Naive thymus-derived CD4-positive, alpha-beta T cell (primary cell): Measurements from ENCODE around the gene BCOR. TPM values are rescaled to one million over a fixed set of nuclear protein-coding genes. Genes with fewer than 3 reads are reported as not detected.

Experiments used
- ATAC-seq: fragments of 150-1000 bp; cut with Tn5 transposase; 2 replicates; pipeline ENCODE4 v1.10.0; 2021; ENCODE audit warnings: mild to moderate bottlenecking, moderate library complexity
- CTCF ChIA-PET: fragments of 350-600 bp; sonication (Branson Sonifier 250); formaldehyde crosslinking; loops from one replicate; lab custom pipeline; 2021; ENCODE audit warnings: antibody characterized with exemption; lab: Charles Lee
- POLR2A ChIA-PET: fragments of 350-600 bp; sonication (Branson Sonifier 250); formaldehyde crosslinking; loops from one replicate; lab custom pipeline; 2021; ENCODE audit warnings: antibody characterized with exemption, inconsistent platforms; lab: Charles Lee
- DNase-seq, 9 donors: peaks; one replicate each; pipeline versions ENCODE4 v3.0.0 to v3.0.0-alpha.2; 2020 to 2022; ENCODE audit warnings: mixed read lengths in 1 of 9
- H3K27ac ChIP-seq: one replicate; pipeline ENCODE4 v1.7.0; 2013; ENCODE audit warnings: mild to moderate bottlenecking, low read depth, low read length, moderate library complexity
- H3K27me3 ChIP-seq, 2 donors: one replicate each; pipeline ENCODE4 v1.7.0; 2013; ENCODE audit warnings: low read length in 2 of 2, mild to moderate bottlenecking in 2 of 2, moderate library complexity in 2 of 2; ENCODE audit not compliant: control insufficient read depth in 2 of 2, insufficient read depth in 2 of 2
- H3K36me3 ChIP-seq, 3 experiments: 1 replicate in 2 of 3; 2 replicates in 1 of 3; pipeline ENCODE4 v1.7.0; 2013; ENCODE audit warnings: low read length in 3 of 3, mild to moderate bottlenecking in 3 of 3, moderate library complexity in 1 of 3; ENCODE audit not compliant: insufficient read depth in 3 of 3, control insufficient read depth in 2 of 3
- H3K4me1 ChIP-seq, 2 donors: one replicate each; pipeline ENCODE4 v1.7.0; 2013; ENCODE audit warnings: low read length in 2 of 2, mild to moderate bottlenecking in 2 of 2, moderate library complexity in 1 of 2; ENCODE audit not compliant: control insufficient read depth in 2 of 2, insufficient read depth in 2 of 2
- H3K4me3 ChIP-seq: 2 replicates; pipeline ENCODE4 v1.7.0; 2013; ENCODE audit warnings: mild to moderate bottlenecking, low read length
- H3K9me3 ChIP-seq, 3 experiments: 1 replicate in 2 of 3; 2 replicates in 1 of 3; pipeline ENCODE4 v1.7.0; 2013; ENCODE audit warnings: low read length in 3 of 3; ENCODE audit not compliant: control insufficient read depth in 2 of 3
- H3K27ac Mint-ChIP-seq, 9 donors: one replicate each; pipeline ENCODE4 v1.8.0; 2020 to 2022; ENCODE audit warnings: mixed read lengths in 9 of 9, mild to moderate bottlenecking in 8 of 9, moderate library complexity in 5 of 9, inconsistent platforms in 2 of 9
- H3K27me3 Mint-ChIP-seq, 5 donors: one replicate each; pipeline ENCODE4 v1.8.0; 2021 to 2022; ENCODE audit warnings: mixed read lengths in 5 of 5, mild to moderate bottlenecking in 1 of 5
- H3K36me3 Mint-ChIP-seq, 5 donors: one replicate each; pipeline ENCODE4 v1.8.0; 2020 to 2022; ENCODE audit warnings: mixed read lengths in 5 of 5, mild to moderate bottlenecking in 3 of 5, inconsistent platforms in 1 of 5
- H3K4me1 Mint-ChIP-seq, 7 donors: one replicate each; pipeline ENCODE4 v1.8.0; 2020 to 2022; ENCODE audit warnings: mixed read lengths in 7 of 7, mild to moderate bottlenecking in 3 of 7, inconsistent platforms in 1 of 7
- H3K4me3 Mint-ChIP-seq, 10 donors: one replicate each; pipeline ENCODE4 v1.8.0; 2020 to 2022; ENCODE audit warnings: mild to moderate bottlenecking in 10 of 10, mixed read lengths in 10 of 10, moderate library complexity in 6 of 10, inconsistent platforms in 2 of 10
- H3K9me3 Mint-ChIP-seq, 11 donors: one replicate each; pipeline ENCODE4 v1.8.0; 2020 to 2022; ENCODE audit warnings: mixed read lengths in 11 of 11, mild to moderate bottlenecking in 4 of 11, inconsistent platforms in 1 of 11, moderate library complexity in 1 of 11
- intact Hi-C, 2 donors: fragments of 100-400 bp; cut with micrococcal nuclease; formaldehyde crosslinking; loops; one replicate each; pipeline ENCODE4 v1.15.1; 2023
- polyA plus RNA-seq, 2 donors: library from polyadenylated mRNA; unstranded; fragments of 300-500 nt; fragmentation: Illumina TruSeq; gene quantifications; one replicate each; pipeline ENCODE4 v1.2.3, GENCODE V29; 2021
- total RNA-seq, 6 experiments: library from RNA in 5 of 6; stranded (reverse) in 5 of 6; gene quantifications; 1 replicate in 5 of 6; 2 replicates in 1 of 6; pipeline ENCODE4 v1.2.3 and lab custom pipeline; 2021 to 2026

BCOR gene
- total and polyA plus RNA-seq, 7 experiments from 2014 or later, result 3.8 to 55.2 (median 24.3) TPM

DNA sequence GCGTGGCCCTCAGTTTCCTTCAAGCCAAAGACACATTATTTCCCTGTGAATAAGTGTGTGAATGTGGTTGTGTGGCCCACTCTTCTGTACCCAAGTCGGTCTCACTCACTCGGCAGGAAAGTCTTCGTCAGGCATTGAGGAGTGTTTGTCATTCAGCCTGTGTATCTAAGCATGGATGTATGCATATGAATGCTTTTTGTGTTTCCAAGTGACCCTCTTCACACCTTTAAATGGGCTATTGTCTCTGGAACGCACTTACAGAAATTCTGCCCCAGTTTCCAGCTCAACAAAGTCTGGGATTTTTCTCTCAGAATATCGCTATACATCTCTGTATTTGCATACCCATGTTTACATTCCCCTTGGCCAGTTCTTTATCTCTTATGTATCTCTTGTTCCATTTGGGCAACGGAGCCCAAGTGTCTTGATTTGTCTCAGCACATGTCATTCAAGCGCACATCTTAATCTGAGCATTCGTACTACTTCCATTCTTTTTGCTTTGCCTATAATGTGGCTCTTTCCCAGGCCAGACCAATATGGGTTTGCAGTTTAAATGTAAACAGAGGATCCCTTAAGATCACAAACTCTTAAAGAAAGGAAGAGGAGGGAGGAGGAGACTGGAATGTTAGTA is 4.8 kb downstream of the BCOR start:
- ChIA-PET POLR2A (interaction anchor here (0.9 to 7.6 kb wide), 5 partner anchors 8 to 76 kb away, joined by 3 to 116 read pairs (median 4); no protein-coding TSS in a partner anchor), CTCF (interaction anchor here (1.3 kb wide), 1 partner anchor 362 kb away, joined by 3 read pairs; no protein-coding TSS in a partner anchor)
- H3K9me3 ChIP-seq, result no peaks in the 10 kb centered on the region
- H3K27ac Mint-ChIP-seq, result peak overlapping the region in 4 of 9 donors; percentile 17 to 34 (median 22)
- no peak for DNase-seq
- peaks cover 0 to 6% (median 0%) of the 10 kb centered on the region in 11 donors for H3K9me3 Mint-ChIP-seq
- no peaks in the 10 kb centered on the region for H3K27me3 ChIP-seq
- H3K4me1 Mint-ChIP-seq, result peaks cover 18 to 57% (median 46%) of the 10 kb centered on the region in 7 donors
- H3K36me3 ChIP-seq, result no peaks in the 10 kb centered on the region
- no peak for ATAC-seq
- H3K4me3 ChIP-seq, result no peak overlapping the region
- intact Hi-C loops, result loop anchor here (10.0 kb wide), 2 partner anchors 278 to 552 kb away; partner anchors contain the start of gene CXorf38 (in 1 of the 2)
- H3K36me3 Mint-ChIP-seq, result peaks cover 0 to 4% (median 0%) of the 10 kb centered on the region in 5 donors
- no peak overlapping the region for H3K27ac ChIP-seq
- no peaks in the 10 kb centered on the region for H3K27me3 Mint-ChIP-seq
- H3K4me1 ChIP-seq, result peaks cover 16 to 30% of the 10 kb centered on the region in 2 donors
- peak overlapping the region in 9 of 10 donors; percentile 46 to 98 (median 93) for H3K4me3 Mint-ChIP-seq

DNA sequence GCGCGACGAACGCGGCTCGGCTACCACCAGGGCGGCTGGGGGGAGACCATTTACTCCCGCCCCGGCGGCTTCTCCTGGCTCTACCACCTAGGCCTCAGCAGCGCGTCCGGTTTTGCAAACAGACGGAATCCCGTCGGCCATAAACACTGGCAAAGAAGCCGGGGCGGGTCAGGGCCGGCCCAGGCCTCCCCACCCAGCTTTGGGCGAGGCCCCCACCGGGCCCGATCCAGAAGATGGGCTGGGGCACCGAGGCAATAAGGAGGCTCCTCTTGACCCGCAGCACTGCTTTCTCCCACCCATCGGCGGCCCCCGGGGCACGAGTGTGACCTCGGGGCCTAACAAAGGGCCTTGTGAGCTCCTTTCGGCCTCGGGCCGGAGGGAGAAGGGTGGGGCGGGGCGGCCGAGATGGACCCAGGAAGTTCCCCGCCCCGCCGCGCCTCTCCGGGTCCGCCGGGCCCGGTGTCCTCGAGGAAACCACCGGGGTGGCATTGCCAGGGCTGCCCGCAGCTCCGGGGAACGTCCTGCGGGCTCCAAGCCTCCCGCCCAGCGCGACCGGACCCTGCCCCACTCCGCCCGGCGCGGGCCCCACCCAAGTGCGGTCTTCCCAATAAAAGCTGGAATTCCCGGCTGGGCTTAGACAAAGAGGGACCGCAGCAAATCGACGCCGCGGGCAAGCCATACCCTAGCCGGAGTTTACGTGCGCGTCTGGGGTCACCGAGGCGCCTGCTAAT is 5.9 kb downstream of the BCOR start:
- Histone ChIP-seq H3K4me3 (no peak overlapping the region), H3K4me1 (peaks cover 16 to 30% of the 10 kb centered on the region in 2 donors), H3K9me3 (no peaks in the 10 kb centered on the region), H3K27me3 (no peaks in the 10 kb centered on the region), H3K27ac (no peak overlapping the region), H3K36me3 (no peaks in the 10 kb centered on the region)
- peak overlapping the region in 3 of 10 donors; percentile 82 to 95 (median 93) for H3K4me3 Mint-ChIP-seq
- peaks cover 0 to 8% (median 0%) of the 10 kb centered on the region in 11 donors for H3K9me3 Mint-ChIP-seq
- DNase-seq (no peak), ATAC-seq (no peak)
- intact Hi-C loops, result loop anchor here (10.0 kb wide), 2 partner anchors 277 to 553 kb away; partner anchors contain the start of gene CXorf38 (in 1 of the 2)
- ChIA-PET CTCF (interaction anchor here (1.3 kb wide), 1 partner anchor 361 kb away, joined by 3 read pairs; no protein-coding TSS in a partner anchor), POLR2A (interaction anchor here (1.5 kb wide), 1 partner anchor 76 kb away, joined by 5 read pairs; no protein-coding TSS in a partner anchor)
- peak overlapping the region in 1 of 9 donors; percentile 17 for H3K27ac Mint-ChIP-seq
- no peaks in the 10 kb centered on the region for H3K27me3 Mint-ChIP-seq
- peaks cover 18 to 67% (median 54%) of the 10 kb centered on the region in 7 donors for H3K4me1 Mint-ChIP-seq
- peaks cover 0 to 4% (median 0%) of the 10 kb centered on the region in 5 donors for H3K36me3 Mint-ChIP-seq

DNA sequence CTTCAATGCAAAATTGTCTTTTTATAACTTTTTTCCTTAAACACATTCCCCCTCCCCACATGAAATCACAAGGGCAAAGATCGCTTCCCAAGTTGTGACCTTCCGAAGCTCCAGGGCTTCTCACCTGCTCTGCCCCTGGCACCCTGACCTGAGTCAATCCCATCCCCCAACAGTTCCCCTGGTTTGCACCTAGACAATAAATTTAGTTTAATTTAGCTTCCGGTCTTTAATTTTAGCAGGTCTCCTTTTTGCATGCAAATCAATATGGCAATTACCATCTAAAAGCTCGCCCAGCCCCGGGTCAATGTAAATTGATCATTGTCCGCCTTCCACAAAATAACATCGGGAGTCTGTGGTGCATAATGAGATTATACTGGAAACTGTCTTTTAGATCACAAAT is 6.8 kb downstream of the BCOR start:
- Mint-ChIP-seq H3K36me3 (peaks cover 0 to 4% (median 0%) of the 10 kb centered on the region in 5 donors), H3K4me1 (peaks cover 23 to 76% (median 62%) of the 10 kb centered on the region in 7 donors), H3K27ac (peak overlapping the region in 3 of 9 donors; percentile 21 to 69 (median 63)), H3K4me3 (peak overlapping the region; percentile 61 to 83 (median 75)), H3K9me3 (peaks cover 0 to 8% (median 0%) of the 10 kb centered on the region in 11 donors), H3K27me3 (no peaks in the 10 kb centered on the region)
- Histone ChIP-seq H3K36me3 (no peaks in the 10 kb centered on the region), H3K27me3 (no peaks in the 10 kb centered on the region), H3K9me3 (no peaks in the 10 kb centered on the region), H3K4me3 (no peak overlapping the region), H3K27ac (no peak overlapping the region), H3K4me1 (peaks cover 16 to 38% of the 10 kb centered on the region in 2 donors)
- CTCF ChIA-PET, result no interaction called here
- no peak for DNase-seq
- POLR2A ChIA-PET, result interaction anchor here (0.6 to 1.5 kb wide), 5 partner anchors 60 to 87 kb away, joined by 3 to 5 read pairs (median 3); no protein-coding TSS in a partner anchor
- no peak for ATAC-seq
- intact Hi-C loops, result loop anchor here (10.0 kb wide), 2 partner anchors 276 to 554 kb away; partner anchors contain the start of gene CXorf38 (in 1 of the 2)

DNA sequence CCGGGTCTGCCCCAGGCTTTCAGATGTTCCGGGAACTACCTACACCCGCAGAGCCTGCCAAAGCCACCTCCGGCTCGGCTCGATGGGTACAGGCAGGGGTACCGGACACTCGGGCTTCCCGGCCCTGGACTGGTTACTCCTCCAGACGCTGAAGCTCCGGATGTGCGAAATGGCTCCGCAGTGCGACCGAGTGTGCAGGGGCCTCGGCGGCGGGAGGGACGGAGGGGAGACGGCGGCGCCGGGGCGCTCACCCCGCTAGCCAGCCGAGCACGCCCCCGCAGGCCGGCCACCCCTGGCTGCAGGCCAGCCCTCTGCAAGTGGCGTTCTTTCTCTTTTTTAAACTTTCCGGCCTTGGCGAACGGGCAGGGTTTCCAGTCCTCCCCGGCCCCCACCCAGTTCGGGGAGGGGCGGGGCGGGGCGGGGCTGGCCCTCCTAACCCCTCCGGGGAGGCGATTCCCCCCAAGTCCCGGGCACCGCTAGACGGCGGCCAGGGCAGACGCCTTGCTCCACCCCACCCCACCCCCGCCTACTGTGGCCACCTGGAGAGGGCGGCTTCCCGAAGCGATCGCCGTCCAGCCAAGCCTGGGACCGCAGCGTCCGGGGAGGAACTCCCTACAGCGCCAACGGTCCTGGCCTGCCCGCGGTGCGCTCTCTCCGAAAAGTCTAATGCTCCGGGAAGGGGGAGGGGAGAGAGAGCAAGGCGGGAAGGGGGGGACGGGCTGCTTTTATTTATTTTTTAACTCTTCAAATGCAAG is 7.5 kb downstream of the BCOR start:
- no peak overlapping the region for H3K27ac ChIP-seq
- intact Hi-C loops, result loop anchor here (10.0 kb wide), 2 partner anchors 275 to 555 kb away; partner anchors contain the start of gene CXorf38 (in 1 of the 2)
- peaks cover 16 to 45% of the 10 kb centered on the region in 2 donors for H3K4me1 ChIP-seq
- H3K4me1 Mint-ChIP-seq, result peaks cover 21 to 78% (median 61%) of the 10 kb centered on the region in 7 donors
- ATAC-seq (peak; percentile 27), DNase-seq (no peak)
- H3K36me3 Mint-ChIP-seq, result peaks cover 0 to 2% (median 0%) of the 10 kb centered on the region in 5 donors
- CTCF ChIA-PET, result no interaction called here
- H3K27me3 ChIP-seq, result no peaks in the 10 kb centered on the region
- H3K36me3 ChIP-seq, result no peaks in the 10 kb centered on the region
- H3K9me3 ChIP-seq, result no peaks in the 10 kb centered on the region
- H3K4me3 Mint-ChIP-seq, result peak overlapping the region; percentile 61 to 83 (median 72)
- peak overlapping the region in 3 of 9 donors; percentile 58 to 80 (median 59) for H3K27ac Mint-ChIP-seq
- H3K4me3 ChIP-seq, result no peak overlapping the region
- POLR2A ChIA-PET, result interaction anchor here (0.9 to 1.4 kb wide), 3 partner anchors 30 to 88 kb away, joined by 3 read pairs; no protein-coding TSS in a partner anchor
- H3K9me3 Mint-ChIP-seq, result peaks cover 0 to 5% (median 0%) of the 10 kb centered on the region in 11 donors
- H3K27me3 Mint-ChIP-seq, result no peaks in the 10 kb centered on the region

DNA sequence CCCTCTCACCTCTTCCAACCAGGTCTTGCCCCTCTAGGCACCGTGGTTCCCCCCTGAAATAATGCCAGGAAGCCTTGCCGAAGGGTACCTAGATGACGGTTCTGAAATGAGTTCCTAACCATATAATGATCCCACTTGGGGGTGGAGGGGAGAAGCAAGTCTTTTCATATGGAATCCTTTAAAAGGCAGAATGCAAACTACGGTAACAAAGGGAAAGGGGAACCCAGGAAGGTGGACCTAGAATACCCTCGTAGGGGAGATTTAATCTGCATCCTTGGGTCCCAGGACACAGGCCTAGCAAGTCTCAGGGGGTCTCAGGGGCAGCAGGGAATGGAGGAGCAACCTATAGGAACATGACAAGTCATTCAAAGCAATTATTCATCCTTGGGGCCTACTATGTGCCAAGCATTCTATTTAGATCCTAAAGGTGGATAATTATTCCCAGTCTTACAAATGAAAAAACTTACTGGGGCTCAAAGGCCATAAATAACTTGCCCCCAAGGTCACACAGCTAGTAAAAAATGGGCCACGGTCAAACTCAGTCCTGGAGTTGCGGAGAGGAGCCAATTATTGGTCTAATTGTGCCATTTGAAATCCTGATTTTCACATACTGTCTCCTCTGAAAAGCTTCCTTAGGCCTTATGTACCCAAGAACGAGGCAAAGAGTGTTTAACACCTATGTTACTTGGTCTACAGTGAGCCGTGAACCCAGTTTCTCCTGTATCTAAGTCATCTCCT is 8.8 kb downstream of the BCOR start:
- Mint-ChIP-seq H3K27me3 (no peaks in the 10 kb centered on the region), H3K27ac (peak overlapping the region in 6 of 9 donors; percentile 26 to 80 (median 65)), H3K4me1 (peaks cover 23 to 83% (median 71%) of the 10 kb centered on the region in 7 donors), H3K9me3 (peaks cover 0 to 2% (median 0%) of the 10 kb centered on the region in 11 donors), H3K36me3 (peaks cover 0 to 2% (median 0%) of the 10 kb centered on the region in 5 donors), H3K4me3 (peak overlapping the region in 9 of 10 donors; percentile 46 to 83 (median 61))
- POLR2A ChIA-PET, result interaction anchor here (0.7 to 1.4 kb wide), 3 partner anchors 29 to 201 kb away, joined by 3 read pairs; no protein-coding TSS in a partner anchor
- Histone ChIP-seq H3K36me3 (no peaks in the 10 kb centered on the region), H3K27me3 (no peaks in the 10 kb centered on the region), H3K9me3 (no peaks in the 10 kb centered on the region), H3K4me1 (peaks cover 16 to 50% of the 10 kb centered on the region in 2 donors), H3K27ac (no peak overlapping the region), H3K4me3 (no peak overlapping the region)
- ATAC-seq (no peak), DNase-seq (no peak)
- intact Hi-C loops, result no loop called here
- CTCF ChIA-PET, result interaction anchor here (0.6 kb wide), 1 partner anchor 61 kb away, joined by 4 read pairs; no protein-coding TSS in a partner anchor
